COLO668 (cell line): ENCODE data around the gene RAD21L1.
"Not testable (repeated sequence)": the region's sequence is repeated elsewhere in the genome, so short reads cannot be mapped to it uniquely, and the experiment has no call there.

Experiments used
- DNase-seq: peaks from one replicate; lab custom pipeline; 2025; ENCODE audit not compliant: unreplicated experiment; lab: John Stamatoyannopoulos, UW

The RAD21L1 gene

DNA sequence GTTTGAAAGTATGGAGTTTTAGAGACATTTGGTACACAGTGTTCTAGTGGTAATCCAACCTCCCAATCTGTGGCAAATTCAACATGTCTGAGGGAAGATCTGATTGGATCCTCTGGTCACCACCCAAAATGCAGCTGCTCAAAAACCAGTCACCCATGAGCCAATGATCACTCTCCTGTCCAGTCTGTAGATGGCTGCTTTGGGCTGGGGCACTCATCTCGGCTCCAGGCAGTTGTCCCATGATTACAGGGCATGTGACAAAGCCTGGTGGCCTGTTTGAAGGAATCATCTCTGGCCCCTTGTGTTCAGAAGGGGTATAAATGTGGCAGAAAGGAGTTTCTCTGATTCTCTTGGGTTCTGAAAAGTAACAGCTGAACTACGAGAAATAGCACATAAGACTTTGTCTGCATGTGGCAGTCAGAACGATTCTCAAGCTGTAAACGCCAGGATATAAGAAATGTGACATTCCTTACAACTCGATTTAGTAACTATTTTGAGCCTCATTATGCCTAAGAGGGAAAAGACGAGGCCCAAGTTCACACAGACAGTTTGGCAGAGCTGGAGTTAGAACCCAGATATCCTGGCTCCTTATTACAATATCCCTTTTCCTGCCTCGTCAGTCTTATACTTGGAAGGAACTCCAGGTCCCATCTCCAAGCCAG lies 26.5 kb upstream of the RAD21L1 start:
- no peak for DNase-seq

DNA sequence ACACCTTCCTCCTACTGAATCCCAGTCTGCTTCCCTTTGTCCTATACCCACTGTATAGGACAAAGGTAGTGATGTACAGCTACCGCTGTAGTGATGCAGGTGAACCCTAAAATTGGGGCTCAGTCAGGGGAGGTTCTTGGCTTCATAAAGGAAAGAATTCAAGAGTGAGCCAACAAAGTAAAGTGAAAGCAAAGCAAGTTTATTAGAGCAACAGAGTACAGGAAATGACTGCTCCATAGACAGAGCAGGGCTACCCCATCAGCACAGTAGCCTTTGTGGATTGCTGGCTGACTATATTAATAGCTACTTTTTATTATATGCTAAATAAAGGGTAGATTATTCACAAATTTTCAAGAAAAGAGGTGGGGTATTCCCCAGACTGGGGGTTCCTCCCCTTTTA lies 25.9 kb upstream of the RAD21L1 start:
- no peak for DNase-seq

GRCh38 chr20:1202762-1203504 lies 22.9 kb upstream of the RAD21L1 start, which contains the start of gene C20orf202:
Gene C20orf202, plus strand, starts transcription at chr20:1203454. Its CDS starts 132 bp downstream, at chr20:1203586.
- DNase-seq = no peak

DNA sequence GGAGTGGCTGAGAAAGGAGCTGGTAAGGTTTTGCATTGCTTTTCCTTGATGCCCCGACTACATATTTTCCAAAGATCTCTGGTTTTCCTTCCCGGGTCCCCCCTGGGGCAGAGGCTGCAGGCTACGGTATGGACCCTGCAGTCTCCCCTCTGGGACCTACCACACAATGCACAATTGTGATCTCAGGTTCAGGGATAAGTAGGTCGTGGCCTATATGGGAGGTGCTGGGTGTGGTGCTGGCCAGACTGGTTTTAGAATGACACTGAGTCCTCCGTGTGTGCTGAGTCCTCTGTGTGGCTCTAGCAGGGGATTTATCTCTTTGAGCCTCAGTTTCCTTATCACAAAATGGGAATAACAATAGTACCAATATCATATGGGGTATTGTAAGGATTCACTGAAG lies 22.2 kb upstream of the RAD21L1 start:
- no peak for DNase-seq

DNA sequence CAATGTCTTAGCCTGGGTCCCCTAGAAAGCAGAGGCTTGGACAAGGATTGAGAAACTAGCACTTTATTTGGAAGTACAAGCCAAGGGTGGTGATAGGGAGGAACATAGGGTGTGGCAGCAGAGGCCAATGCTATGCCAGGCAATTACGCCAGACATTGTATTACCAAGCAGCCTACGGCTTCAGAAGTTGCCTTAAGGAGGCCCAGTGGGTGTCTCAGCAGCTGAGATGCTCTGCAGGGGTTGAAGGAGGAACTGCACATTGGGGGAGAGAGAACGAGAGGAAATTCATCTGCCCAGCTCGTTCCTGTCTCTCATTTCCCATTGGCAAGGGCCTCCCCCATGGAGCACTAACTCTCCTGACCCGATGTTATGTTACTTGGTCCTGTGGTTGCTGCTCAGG lies 21.7 kb upstream of the RAD21L1 start:
- no peak for DNase-seq

DNA sequence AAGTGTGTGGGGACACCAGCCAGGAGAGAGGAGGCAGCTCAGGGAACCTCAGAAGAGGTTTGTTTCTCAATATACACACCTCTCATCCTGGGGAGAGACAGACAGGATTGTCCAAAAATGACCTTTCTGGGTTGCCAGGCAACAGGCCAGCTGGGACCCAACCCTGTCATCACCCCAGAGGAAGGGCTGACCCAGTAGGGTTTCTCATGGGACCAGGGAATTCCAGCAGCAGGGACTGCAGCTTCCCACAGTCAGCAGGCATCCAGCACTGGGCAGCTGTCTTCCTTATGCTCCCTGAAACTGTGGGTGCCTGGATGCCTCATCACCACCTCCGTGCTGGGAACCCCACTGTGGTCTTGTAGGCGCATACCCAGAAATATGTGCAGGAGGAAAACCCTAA lies 21.3 kb upstream of the RAD21L1 start:
- no peak for DNase-seq

DNA sequence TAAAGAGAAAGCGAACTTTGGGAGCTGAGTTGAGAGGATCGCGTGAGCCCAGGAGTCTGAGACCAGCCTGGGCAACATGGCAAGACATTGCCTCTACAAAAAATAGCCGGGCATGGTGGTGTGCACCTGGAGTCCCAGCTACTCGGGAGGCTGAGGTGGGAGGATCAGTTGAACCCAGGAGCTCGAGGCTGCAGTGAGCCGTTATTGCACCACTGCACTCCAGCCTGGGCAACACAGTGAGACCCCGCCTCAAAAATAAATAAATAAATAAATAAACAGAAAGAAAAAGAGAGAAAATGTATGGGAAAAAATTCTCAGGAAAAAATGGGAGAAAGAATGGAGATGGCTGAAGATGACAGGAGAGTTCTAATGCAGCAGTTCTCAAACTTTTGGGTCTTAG lies 20.0 kb upstream of the RAD21L1 start:
- DNase-seq = no peak

DNA sequence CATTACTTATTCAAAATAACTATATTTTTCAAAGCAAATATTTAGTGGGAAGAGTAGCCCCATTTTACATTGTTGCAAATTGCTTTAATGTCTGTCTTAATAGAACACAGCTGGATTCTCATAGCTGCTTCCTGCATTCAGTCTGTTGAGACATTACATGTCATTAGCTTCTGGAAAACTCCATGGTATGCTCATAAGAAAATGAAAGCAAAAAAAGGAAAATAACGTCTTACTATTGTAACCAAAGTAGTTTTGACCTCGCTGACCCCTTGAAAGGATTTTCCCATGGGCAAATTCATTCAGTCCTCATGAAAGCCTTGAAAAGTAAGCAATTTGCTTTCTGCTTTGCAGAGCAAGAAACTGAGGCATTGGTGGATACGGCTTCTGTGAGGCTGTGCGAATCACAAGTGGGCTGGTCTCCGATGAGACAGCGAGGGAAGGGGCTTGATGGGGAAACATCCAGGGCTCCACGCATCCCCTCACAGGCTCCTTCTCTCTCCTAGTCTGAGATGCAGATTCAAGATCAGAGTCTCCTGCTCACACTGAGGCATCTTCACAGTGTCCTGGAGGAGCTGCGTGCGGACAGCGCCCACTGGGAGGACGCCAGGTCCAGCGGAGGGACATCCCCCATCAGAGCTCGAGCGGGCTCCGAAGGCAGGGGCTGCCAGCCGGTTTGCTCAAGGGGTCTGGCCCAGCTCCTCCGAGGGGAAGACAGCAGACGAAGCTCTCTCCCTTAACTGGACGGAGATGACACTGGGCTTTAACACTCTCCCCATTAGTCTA lies 19.3 kb upstream of the RAD21L1 start:
- DNase-seq = no peak

- no peak for DNase-seq
Observed at GRCh38 chr20:1207293-1207878, 18.5 kb upstream of the RAD21L1 start.

GRCh38 chr20:1209447-1210387 lies 16.1 kb upstream of the RAD21L1 start:
- DNase-seq = no peak

DNA sequence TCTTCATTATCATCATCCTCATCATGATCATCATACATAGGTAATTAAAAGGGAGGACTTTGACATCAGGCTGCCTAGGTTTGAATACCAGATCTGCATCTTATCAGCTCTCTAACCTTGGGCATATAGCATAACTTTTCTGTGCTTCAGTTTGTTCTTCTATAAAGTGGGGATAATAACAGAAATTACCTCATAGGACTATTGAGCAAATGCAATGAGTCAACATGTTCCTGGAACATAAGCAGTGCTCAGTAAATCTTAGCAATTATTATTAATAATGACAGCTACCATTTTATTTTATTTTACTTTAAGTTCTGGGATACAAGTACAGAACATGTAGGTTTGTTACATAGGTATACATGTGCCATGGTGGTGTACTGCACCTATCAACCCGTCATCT lies 15.3 kb upstream of the RAD21L1 start:
- no peak for DNase-seq

GRCh38 chr20:1212023-1212422 lies 13.8 kb upstream of the RAD21L1 start:
- no peak for DNase-seq

GRCh38 chr20:1212607-1213396 lies 13.0 kb upstream of the RAD21L1 start:
- peak; percentile 72 for DNase-seq

DNA sequence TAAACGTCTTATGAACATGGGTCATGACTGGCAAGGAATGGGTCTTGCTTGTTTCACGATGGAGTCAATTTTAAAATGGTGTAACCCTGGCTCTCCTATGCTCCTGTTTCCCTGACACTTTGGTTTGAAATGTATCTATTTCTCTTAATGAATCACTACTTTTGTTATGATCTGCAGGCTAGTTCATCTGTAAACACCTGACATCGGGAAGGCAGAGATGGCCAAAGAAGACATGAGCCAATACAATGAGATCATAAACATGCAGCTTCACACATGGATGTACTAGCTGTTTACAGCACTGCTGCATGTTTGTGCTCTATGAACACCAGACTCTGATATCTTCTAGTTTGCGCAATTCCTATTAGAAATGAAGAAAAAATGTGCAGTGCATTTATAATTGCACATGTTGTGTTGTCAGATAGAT lies 11.0 kb upstream of the RAD21L1 start:
- no peak for DNase-seq

GRCh38 chr20:1215386-1216170 lies 10.3 kb upstream of the RAD21L1 start:
- DNase-seq = no peak

GRCh38 chr20:1216527-1217427 lies 9.1 kb upstream of the RAD21L1 start:
- not testable (repeated sequence) for DNase-seq

DNA sequence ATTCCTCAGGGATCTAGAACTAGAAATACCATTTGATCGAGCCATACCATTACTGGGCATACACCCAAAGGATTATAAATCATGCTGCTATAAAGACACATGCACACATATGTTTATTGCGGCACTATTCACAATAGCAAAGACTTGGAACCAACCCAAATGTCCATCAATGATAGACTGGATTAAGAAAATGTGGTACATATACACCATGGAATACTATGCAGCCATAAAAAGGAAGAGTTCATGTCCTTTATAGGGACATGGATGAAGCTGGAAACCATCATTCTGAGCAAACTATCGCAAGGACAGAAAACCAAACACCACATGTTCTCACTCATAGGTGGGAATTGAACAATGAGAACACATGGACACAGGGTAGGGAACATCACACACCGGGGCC lies 3.1 kb upstream of the RAD21L1 start:
- not testable (repeated sequence) for DNase-seq
